Activated CD4-positive, alpha-beta T cell treated with anti-CD3 and anti-CD28 coated beads for 1 hour (primary cell): Measurements from ENCODE around the gene PTTG1IP2.

Experiments
- DNase-seq: peaks from one replicate; pipeline ENCODE4 v3.0.0-alpha.2; 2020

Gene PTTG1IP2

GRCh38 chr7:90484706-90485105 is 15.3 kb downstream of the PTTG1IP2 start:
- DNase-seq, result no peak

GRCh38 chr7:90485734-90486316 is 16.4 kb downstream of the PTTG1IP2 start:
- DNase-seq, result no peak

GRCh38 chr7:90487808-90488207 is 18.4 kb downstream of the PTTG1IP2 start:
- DNase-seq, result no peak

GRCh38 chr7:90488220-90488619 is 18.8 kb downstream of the PTTG1IP2 start:
- DNase-seq, result no peak

- no peak for DNase-seq
Measured at GRCh38 chr7:90492250-90492649, 22.8 kb downstream of the PTTG1IP2 start.

- no peak for DNase-seq
Measured at GRCh38 chr7:90495241-90495640, 25.8 kb downstream of the PTTG1IP2 start.

GRCh38 chr7:90502539-90502938 is 33.1 kb downstream of the PTTG1IP2 start:
- DNase-seq, result no peak

GRCh38 chr7:90503367-90503766 is 33.9 kb downstream of the PTTG1IP2 start:
- no peak for DNase-seq

- no peak for DNase-seq
Measured at GRCh38 chr7:90507692-90508091, 38.3 kb downstream of the PTTG1IP2 start.

- DNase-seq, result no peak
Measured at GRCh38 chr7:90511776-90512175, 42.3 kb downstream of the PTTG1IP2 start.

- DNase-seq, result no peak
Measured at GRCh38 chr7:90512821-90513254, 43.4 kb downstream of the PTTG1IP2 start.

GRCh38 chr7:90516257-90516656 is 46.8 kb downstream of the PTTG1IP2 start:
- no peak for DNase-seq

- no peak for DNase-seq
Measured at GRCh38 chr7:90518630-90519029, 49.2 kb downstream of the PTTG1IP2 start.

GRCh38 chr7:90520484-90520883 is 51.0 kb downstream of the PTTG1IP2 start:
- DNase-seq, result no peak

- DNase-seq, result no peak
Measured at GRCh38 chr7:90530263-90530662, 60.8 kb downstream of the PTTG1IP2 start.

GRCh38 chr7:90532231-90532929 is 62.9 kb downstream of the PTTG1IP2 start:
- no peak for DNase-seq

- DNase-seq, result no peak
Measured at GRCh38 chr7:90536449-90536848, 67.0 kb downstream of the PTTG1IP2 start.

GRCh38 chr7:90538405-90538804 is 69.0 kb downstream of the PTTG1IP2 start:
- DNase-seq, result no peak

GRCh38 chr7:90540406-90540805 is 71.0 kb downstream of the PTTG1IP2 start:
- DNase-seq, result no peak

- no peak for DNase-seq
Measured at GRCh38 chr7:90551036-90551435, 81.6 kb downstream of the PTTG1IP2 start.

- DNase-seq, result no peak
Measured at GRCh38 chr7:90552521-90552920, 83.1 kb downstream of the PTTG1IP2 start.

GRCh38 chr7:90560730-90561129 is 91.3 kb downstream of the PTTG1IP2 start:
- no peak for DNase-seq
